ENCODE results near the gene MYEOV. TPM values are rescaled to one million over a fixed set of nuclear protein-coding genes. Genes with fewer than 3 reads are reported as not detected.

MYEOV gene
- total RNA-seq, 1 donor from 2014 or later = 0.21 TPM

DNA sequence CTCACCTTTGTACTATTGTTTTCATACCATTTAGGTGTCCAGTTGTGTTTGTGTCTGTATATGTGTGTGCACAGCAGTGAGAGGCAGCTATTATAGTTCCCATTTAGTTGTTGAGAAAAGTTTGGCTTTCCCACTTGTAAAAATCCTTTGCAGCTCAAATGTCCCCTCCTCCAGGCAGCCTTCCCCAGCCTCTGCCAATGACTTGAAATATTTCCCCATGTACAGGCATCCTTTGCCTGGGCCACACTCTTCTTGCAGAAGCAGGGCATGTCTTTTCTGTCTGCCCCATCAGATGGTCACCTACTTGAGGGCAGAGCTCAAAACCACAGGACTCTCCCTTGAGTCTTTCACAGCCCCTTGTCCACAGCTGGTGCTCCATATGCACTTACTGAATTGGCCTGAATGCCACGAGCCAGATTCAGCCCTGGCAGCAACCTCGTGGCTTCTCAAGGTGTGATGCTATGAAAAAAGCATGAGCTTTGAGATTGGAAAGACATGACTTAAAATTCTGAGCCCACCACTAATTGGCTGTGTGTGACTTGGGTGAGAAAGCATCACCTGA lies 39.3 kb downstream of the MYEOV start:
- H3K9me3 Mint-ChIP-seq = no peaks in the 10 kb centered on the region
- DNase-seq = no peak
- H3K36me3 Mint-ChIP-seq (ENCODE audit: low read depth) = no peaks in the 10 kb centered on the region
- intact Hi-C loops (cut with micrococcal nuclease) = loop anchor here (10.0 kb wide), 1 partner anchor 208 kb away; no protein-coding TSS in a partner anchor
- H3K27ac Mint-ChIP-seq = no peak overlapping the region
- H3K27me3 Mint-ChIP-seq = peaks cover 19% of the 10 kb centered on the region
- peaks cover 29% of the 10 kb centered on the region for H3K4me1 Mint-ChIP-seq
- no peak overlapping the region for H3K4me3 Mint-ChIP-seq

DNA sequence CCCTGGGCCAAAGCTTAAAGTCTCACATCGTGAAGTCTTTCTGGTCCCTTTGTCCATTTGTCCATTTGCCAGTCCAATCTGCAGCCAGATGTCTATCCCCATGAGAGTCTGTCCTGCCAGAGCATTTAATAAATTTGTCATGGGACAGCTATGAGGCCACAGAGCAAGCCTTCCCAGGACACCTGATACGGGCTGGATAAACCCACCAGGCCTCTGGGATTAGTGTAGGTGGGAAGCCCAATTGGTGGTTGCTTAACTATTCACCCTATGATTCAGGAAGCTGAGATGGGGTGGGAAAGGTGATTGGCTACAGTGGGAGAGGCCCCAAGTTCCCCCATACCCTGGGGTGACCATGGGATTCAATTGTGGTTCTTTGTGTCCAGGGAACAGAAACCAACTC lies 39.9 kb downstream of the MYEOV start:
- Mint-ChIP-seq H3K4me1 (peaks cover 33% of the 10 kb centered on the region), H3K36me3 (ENCODE audit: low read depth) (peaks cover 3% of the 10 kb centered on the region), H3K27ac (no peak overlapping the region), H3K4me3 (no peak overlapping the region), H3K27me3 (peaks cover 19% of the 10 kb centered on the region), H3K9me3 (peaks cover 4% of the 10 kb centered on the region)
- intact Hi-C loops (cut with micrococcal nuclease) = loop anchor here (10.0 kb wide), 1 partner anchor 209 kb away; no protein-coding TSS in a partner anchor
- no peak for DNase-seq

DNA sequence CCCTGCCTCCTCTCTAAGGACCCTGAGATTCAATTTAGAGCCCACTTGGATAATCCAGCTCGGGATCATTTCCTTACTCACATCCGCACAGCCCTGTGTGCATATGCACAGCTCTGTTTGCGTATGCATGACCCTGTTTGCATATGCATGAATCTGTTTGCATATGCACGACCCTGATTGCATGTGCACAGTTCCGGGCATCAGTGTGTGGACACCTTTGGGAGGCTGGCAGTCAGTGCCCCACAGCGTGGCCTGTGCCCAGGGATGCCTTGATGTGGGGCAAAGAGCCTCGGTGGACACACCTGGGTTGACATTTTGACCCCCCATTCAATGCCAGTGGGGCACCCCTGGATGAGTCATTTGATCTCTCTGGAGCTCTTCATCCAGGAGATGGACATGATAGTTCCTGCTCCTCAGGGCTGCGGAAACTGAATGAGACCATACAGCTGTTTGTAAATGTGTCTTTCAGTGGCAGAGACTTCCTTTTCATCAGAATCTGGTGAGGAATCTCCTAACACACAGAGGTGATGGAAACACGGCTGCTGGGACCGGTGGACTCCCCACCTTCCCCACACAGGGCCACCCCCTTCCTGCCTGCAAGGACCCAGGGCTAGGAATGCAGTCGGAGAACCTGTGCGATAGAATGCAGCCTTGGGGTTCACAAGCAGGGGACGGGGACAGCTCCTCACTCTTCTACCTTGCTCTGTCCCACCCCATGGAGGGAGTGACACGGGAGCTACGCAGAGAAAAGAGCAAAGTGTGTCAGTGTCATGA lies 41.2 kb downstream of the MYEOV start:
- peaks cover 11% of the 10 kb centered on the region for H3K36me3 Mint-ChIP-seq (ENCODE audit: low read depth)
- H3K27me3 Mint-ChIP-seq = peaks cover 16% of the 10 kb centered on the region
- peaks cover 10% of the 10 kb centered on the region for H3K9me3 Mint-ChIP-seq
- H3K4me3 Mint-ChIP-seq = no peak overlapping the region
- H3K27ac Mint-ChIP-seq = peak overlapping the region; percentile 82
- peaks cover 45% of the 10 kb centered on the region for H3K4me1 Mint-ChIP-seq
- DNase-seq = no peak
- intact Hi-C loops (cut with micrococcal nuclease) = loop anchor here (5.0 to 10.0 kb wide), 2 partner anchors 210 to 222 kb away; no protein-coding TSS in a partner anchor

DNA sequence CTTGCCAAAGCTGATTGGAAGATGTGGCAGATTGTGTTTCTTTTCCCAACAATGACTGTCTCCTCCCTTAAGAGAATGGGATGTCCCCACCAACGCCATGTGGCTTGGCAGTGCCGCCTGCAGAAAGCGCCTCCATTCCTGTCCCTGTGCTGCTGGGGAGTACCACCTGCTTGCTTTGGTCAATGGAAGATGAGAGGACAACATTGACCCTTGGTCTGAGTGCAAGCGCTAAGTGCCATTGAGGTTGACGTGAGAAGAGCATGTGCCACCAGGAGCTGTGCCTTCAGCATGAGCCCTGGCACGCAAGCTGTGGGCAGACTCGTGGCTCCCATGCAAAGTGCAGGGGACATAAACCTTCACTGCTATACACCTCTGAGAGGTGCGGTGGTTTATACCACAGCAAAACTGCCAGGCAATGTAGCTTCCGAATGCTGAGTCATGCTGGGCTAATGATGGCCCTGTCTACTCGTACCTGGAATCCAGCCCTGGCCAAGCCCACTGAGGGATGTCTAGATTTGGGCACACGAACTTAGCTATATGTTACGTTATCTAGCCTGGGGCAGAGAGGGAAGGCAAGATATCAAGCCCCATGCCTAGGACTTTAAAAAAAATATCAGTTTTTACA lies 41.9 kb downstream of the MYEOV start:
- DNase-seq = no peak
- peak overlapping the region; percentile 82 for H3K27ac Mint-ChIP-seq

DNA sequence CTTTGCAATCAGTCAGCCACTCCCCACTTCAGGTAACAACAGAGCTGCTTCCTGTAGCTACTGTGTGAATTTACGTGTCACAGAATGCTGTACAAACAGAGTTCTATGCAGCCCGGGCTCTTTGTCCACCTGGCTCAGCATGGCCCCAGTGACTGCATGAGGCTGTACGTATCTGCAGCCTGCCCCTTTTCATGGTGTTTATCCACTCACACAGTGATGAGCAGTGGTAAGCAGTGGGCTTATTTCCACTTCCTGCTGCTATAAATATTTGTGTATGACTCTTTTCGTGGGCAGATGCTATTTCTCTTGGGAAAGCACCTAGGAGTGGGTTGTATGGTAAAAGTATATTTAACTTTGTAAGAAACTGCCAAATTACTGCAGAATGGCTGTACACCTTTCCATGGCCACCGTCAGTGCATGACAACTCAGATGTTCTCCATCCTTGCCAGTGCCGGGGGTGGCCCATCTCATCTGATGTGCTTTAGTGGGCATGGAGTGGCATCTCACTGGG lies 43.3 kb downstream of the MYEOV start:
- peaks cover 12% of the 10 kb centered on the region for H3K36me3 Mint-ChIP-seq (ENCODE audit: low read depth)
- peaks cover 16% of the 10 kb centered on the region for H3K9me3 Mint-ChIP-seq
- peak overlapping the region; percentile 96 for H3K27ac Mint-ChIP-seq
- intact Hi-C loops (cut with micrococcal nuclease) = loop anchor here (1.0 to 10.0 kb wide), 6 partner anchors 16 to 220 kb away; no protein-coding TSS in a partner anchor
- peak overlapping the region; percentile 61 for H3K4me3 Mint-ChIP-seq
- peaks cover 43% of the 10 kb centered on the region for H3K4me1 Mint-ChIP-seq
- peaks cover 4% of the 10 kb centered on the region for H3K27me3 Mint-ChIP-seq
- DNase-seq = peak; percentile 79

More for the DNA sequence above, 41.9 kb downstream of the MYEOV start:
- intact Hi-C loops (cut with micrococcal nuclease) = loop anchor here (2.0 to 10.0 kb wide), 5 partner anchors 17 to 221 kb away; no protein-coding TSS in a partner anchor
- Mint-ChIP-seq H3K4me1 (peaks cover 43% of the 10 kb centered on the region), H3K27me3 (peaks cover 13% of the 10 kb centered on the region), H3K4me3 (no peak overlapping the region), H3K9me3 (peaks cover 14% of the 10 kb centered on the region), H3K36me3 (ENCODE audit: low read depth) (peaks cover 11% of the 10 kb centered on the region)

DNA sequence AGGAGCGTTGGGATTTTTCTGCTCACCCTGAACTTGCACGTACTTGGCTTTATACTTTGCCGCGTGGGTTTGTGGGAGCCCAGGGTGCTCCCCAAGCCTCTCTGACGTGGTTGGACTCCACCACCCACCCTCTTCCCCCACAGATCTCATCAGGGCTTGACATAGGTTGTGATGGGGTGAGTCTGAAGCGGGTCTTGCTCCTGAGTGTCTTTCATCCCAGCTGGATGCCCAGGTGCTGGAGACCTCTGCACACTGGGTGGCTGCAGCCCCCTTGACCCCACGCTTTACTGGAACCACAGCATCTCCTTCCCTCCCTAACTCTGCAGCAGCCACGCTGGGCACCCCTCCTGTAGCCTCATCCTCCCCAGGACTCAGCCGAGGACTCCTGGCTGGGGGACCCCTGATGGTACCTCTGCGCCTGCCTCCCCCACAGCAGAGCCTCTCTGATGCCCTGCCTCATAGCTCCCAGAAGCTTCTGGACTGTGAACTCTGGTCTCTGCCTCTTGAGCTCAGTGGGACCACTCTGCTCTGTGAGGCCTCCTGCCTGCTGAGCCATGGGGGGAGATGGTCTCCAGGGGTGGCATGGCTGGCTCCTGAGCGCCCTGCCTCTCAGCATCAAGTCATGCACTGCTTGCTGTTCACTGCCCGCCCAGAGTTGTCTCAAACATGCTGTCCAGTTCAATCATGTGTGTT lies 45.2 kb downstream of the MYEOV start:
- Mint-ChIP-seq H3K27me3 (no peaks in the 10 kb centered on the region), H3K4me3 (peak overlapping the region; percentile 41), H3K27ac (peak overlapping the region; percentile 96), H3K4me1 (peaks cover 43% of the 10 kb centered on the region), H3K9me3 (peaks cover 16% of the 10 kb centered on the region), H3K36me3 (ENCODE audit: low read depth) (peaks cover 12% of the 10 kb centered on the region)
- no peak for DNase-seq
- intact Hi-C loops (cut with micrococcal nuclease) = loop anchor here (5.0 to 10.0 kb wide), 2 partner anchors 214 to 218 kb away; no protein-coding TSS in a partner anchor

DNA sequence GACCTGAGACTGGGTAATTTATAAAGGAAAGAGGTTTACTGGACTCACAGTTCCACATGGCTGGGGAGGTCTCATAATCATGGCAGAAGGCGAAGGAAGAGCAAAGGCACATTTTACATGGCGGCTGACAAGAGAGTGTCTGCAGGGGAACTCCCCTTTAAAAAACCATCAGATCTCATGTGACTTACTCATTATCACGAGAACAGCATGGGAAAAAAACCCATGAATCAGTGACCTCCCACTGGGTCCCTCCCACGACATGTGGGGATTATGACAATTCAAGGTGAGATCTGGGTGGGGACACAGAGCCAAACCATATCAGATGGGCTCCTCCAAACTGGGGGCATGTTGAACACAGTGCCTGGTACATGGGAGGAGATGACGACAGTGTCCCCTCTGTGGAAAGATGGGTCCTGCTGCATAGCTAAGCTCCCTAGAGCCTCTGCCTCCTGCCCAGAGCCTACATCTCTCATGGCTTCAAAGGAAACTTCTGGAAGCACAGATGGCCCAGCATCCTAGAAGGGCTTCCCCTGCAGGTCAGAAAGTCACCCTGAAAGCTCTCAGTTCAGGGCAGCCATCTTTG lies 46.1 kb downstream of the MYEOV start:
- Mint-ChIP-seq H3K36me3 (ENCODE audit: low read depth) (peaks cover 12% of the 10 kb centered on the region), H3K4me1 (peaks cover 41% of the 10 kb centered on the region), H3K4me3 (peak overlapping the region; percentile 36), H3K27ac (peak overlapping the region; percentile 96), H3K9me3 (peaks cover 16% of the 10 kb centered on the region), H3K27me3 (no peaks in the 10 kb centered on the region)
- intact Hi-C loops (cut with micrococcal nuclease) = loop anchor here (5.0 to 10.0 kb wide), 2 partner anchors 215 to 217 kb away; no protein-coding TSS in a partner anchor
- no peak for DNase-seq

DNA sequence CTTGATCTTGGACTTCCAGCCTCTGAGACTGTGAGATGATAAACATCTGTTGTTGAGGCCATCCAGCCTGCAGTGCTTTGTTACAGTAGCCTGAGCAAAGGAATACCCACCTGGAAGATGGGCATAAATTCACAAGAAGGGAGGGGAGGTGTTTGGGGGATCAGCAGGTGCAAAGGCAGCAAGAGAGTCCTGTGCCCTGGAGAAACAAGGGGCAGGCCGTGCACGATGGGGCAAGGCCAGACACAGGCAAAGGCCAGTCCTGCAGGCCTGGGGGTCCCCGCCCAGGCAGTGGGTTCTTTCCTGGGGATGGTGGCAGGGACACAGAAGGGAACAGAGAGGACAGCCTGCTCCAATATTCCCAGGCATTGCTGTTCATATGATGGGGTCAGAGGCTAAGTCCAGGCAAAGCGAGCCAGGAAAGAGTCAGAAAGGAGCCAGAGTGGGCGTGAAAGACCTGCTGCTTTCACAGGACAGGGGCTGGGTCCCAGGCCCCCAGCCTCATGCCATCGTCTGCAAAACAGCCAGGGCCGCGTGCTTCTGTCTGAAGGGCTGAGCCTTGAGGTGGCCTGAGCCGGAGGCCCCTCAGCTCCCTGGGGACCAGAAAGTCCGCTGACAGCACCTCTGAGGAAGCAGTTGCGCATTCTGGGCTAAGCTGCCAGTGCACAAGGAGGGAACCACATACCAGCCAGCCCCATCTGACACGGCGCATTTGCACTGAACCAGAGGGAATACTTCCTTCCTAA lies 48.8 kb downstream of the MYEOV start:
- DNase-seq = peak; percentile 38
- peaks cover 12% of the 10 kb centered on the region for H3K36me3 Mint-ChIP-seq (ENCODE audit: low read depth)
- H3K4me3 Mint-ChIP-seq = no peak overlapping the region
- H3K27ac Mint-ChIP-seq = no peak overlapping the region
- peaks cover 19% of the 10 kb centered on the region for H3K4me1 Mint-ChIP-seq
- peaks cover 18% of the 10 kb centered on the region for H3K9me3 Mint-ChIP-seq
- intact Hi-C loops (cut with micrococcal nuclease) = no loop called here
- H3K27me3 Mint-ChIP-seq = peaks cover 2% of the 10 kb centered on the region

DNA sequence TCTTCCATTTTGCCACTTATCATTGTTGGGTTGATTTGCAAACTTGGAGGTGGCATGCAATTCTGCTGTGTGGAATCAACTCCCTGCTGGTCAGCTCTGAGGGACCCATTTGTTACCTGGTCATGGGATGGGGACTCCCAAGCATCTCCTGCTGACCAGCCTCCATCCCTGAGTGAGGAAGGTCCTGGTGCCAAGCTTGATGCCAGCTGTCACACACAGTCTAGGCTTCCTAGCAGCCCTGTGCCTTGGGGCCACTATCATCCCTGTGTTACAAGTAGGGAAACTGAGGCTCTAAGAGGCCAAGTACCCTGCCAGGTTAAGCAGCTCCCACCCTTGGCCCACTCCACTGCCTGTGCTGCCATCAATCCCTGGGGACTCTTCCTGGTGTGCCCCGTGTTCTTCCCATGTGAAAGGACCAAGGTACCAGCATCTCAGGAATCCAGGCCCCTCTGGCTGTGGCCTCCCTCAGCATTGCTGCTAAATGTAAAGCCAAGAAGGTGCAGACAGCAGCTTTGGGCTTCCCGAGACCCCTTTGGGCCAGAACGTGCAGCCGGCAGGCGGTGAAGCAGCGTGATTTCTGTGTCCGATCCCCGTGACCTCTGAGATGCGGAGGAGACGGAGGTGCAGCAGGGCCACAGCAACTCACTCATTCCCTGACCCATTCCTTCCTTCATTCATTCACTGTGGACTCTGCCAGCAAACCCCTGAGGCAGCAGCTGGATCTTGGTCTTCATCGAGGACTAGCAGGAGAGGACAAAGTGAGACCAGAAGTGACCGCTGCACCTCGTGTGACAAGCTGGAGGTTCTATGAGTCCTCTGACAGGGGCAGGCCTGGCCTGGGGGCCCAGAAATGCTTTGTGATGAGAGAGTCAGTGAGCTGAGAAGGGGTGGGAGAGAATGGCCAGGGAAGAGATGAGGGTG lies 49.7 kb downstream of the MYEOV start:
- Mint-ChIP-seq H3K4me3 (no peak overlapping the region), H3K9me3 (peaks cover 20% of the 10 kb centered on the region), H3K27me3 (peaks cover 2% of the 10 kb centered on the region), H3K27ac (no peak overlapping the region), H3K36me3 (ENCODE audit: low read depth) (peaks cover 11% of the 10 kb centered on the region), H3K4me1 (peaks cover 14% of the 10 kb centered on the region)
- peak; percentile 45 for DNase-seq
- intact Hi-C loops (cut with micrococcal nuclease) = no loop called here

DNA sequence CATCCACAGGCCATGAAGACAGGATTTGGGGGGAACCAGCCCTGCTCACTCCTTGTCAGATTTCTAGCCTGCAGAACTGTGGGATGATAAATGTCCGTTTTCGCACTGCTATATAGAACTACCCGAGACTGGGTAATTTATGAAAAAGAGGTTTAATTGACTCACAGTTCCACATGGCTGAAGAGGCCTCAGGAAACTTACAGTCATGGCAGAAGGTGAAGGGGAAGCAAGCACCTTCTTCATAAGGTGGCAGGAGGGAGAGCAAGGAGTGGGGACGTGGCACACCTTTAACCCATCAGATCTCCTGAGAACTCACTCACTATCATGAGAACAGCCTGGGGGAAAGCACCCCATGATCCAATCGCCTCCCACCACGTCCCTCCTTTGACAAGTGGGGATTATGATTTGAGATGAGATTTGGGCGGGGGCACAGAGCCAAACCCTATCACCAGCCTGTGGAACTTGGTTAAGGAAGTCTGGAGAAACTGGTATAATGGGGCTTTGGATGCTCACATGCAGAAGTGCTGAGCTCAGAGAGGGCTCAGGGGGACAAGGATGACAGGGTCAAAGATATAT lies 50.7 kb downstream of the MYEOV start:
- intact Hi-C loops (cut with micrococcal nuclease) = no loop called here
- Mint-ChIP-seq H3K27ac (no peak overlapping the region), H3K4me1 (peaks cover 5% of the 10 kb centered on the region), H3K4me3 (no peak overlapping the region), H3K36me3 (ENCODE audit: low read depth) (peaks cover 8% of the 10 kb centered on the region), H3K9me3 (peaks cover 18% of the 10 kb centered on the region), H3K27me3 (peaks cover 2% of the 10 kb centered on the region)
- peak; percentile 29 for DNase-seq

Data from activated CD4-positive, alpha-beta T cell treated with anti-CD3 and anti-CD28 coated beads, Interleukin-2, amount 10 ng/mL, durations not matched to agents 24 days and 14 days (primary cell).